Osteoblast (primary cell): ENCODE data around the gene FLT1. TPM values are rescaled to one million over a fixed set of nuclear protein-coding genes. Genes with fewer than 3 reads are reported as not detected.

Experiments
- DNase-seq: peaks from one replicate; pipeline ENCODE4 v3.0.0; 2011; ENCODE audit warnings: low spot score, mixed read lengths; ENCODE audit not compliant: insufficient read length; ENCODE audit errors: missing footprints
- H2AFZ ChIP-seq: 2 replicates; pipeline ENCODE4 v1.6.0; 2011; ENCODE audit warnings: mild to moderate bottlenecking, low read length
- H3K27ac ChIP-seq: 2 replicates; pipeline ENCODE4 v1.5.1; 2011; ENCODE audit warnings: mild to moderate bottlenecking, low read depth, low read length, moderate library complexity
- H3K27me3 ChIP-seq: 2 replicates; pipeline ENCODE4 v1.6.0; 2012; ENCODE audit warnings: mild to moderate bottlenecking, control low read depth, inconsistent platforms, low read length, moderate library complexity; ENCODE audit not compliant: insufficient read depth
- H3K36me3 ChIP-seq: 2 replicates; pipeline ENCODE4 v1.5.1; 2011; ENCODE audit warnings: mild to moderate bottlenecking, low read length, control low read depth, moderate library complexity; ENCODE audit not compliant: insufficient read depth
- H3K4me1 ChIP-seq: 2 replicates; pipeline ENCODE4 v1.5.1; 2011; ENCODE audit warnings: mild to moderate bottlenecking, low read length, control low read depth, moderate library complexity; ENCODE audit not compliant: insufficient read depth
- H3K4me2 ChIP-seq: 2 replicates; pipeline ENCODE4 v1.6.0; 2011; ENCODE audit warnings: mild to moderate bottlenecking, low read length; ENCODE audit not compliant: insufficient read depth
- H3K4me3 ChIP-seq: fragments of 200-600 bp; sonication (generic); 3 replicates; pipeline ENCODE4 v1.5.1; 2012; ENCODE audit warnings: mild to moderate bottlenecking, low read length, inconsistent platforms; ENCODE audit not compliant: insufficient read depth
- H3K79me2 ChIP-seq: 2 replicates; pipeline ENCODE4 v1.6.0; 2012; ENCODE audit warnings: mild to moderate bottlenecking, low read length, control low read depth, inconsistent platforms; ENCODE audit not compliant: insufficient read depth
- H3K9me3 ChIP-seq: 2 replicates; pipeline ENCODE4 v1.5.1; 2011; ENCODE audit warnings: low read depth, low read length, control low read depth
- H4K20me1 ChIP-seq: 2 replicates; pipeline ENCODE4 v1.6.0; 2012; ENCODE audit warnings: mild to moderate bottlenecking, low read length, control low read depth; ENCODE audit not compliant: insufficient read depth
- CTCF ChIP-seq: IDR thresholded peaks from 2 replicates; pipeline ENCODE4 v1.5.1; 2011; ENCODE audit warnings: mild to moderate bottlenecking, low read depth, low read length, moderate library complexity; ENCODE audit errors: extremely low read depth
- total RNA-seq: library from RNA; depleted of rRNA; stranded (reverse); fragments of >200 nt; gene quantifications from 2 replicates; pipeline ENCODE4 v1.2.3, GENCODE V29; 2012

The FLT1 gene
- total RNA-seq, 1 donor = not detected

- no peaks in the 10 kb centered on the region for H4K20me1 ChIP-seq
These were observed 84.8 kb downstream of the FLT1 start for GRCh38 chr13:28410096-28410495.

GRCh38 chr13:28409648-28410047 is 85.3 kb downstream of the FLT1 start:
- peaks cover 8% of the 10 kb centered on the region for H3K27me3 ChIP-seq
- no peaks in the 10 kb centered on the region for H3K36me3 ChIP-seq
- H2AFZ ChIP-seq = no peak overlapping the region
- H3K27ac ChIP-seq = no peak overlapping the region
- no peak for TF ChIP-seq CTCF
- H4K20me1 ChIP-seq = no peaks in the 10 kb centered on the region
- H3K4me2 ChIP-seq = no peak overlapping the region
- H3K4me1 ChIP-seq = no peaks in the 10 kb centered on the region
- DNase-seq = no peak
- H3K9me3 ChIP-seq = no peaks in the 10 kb centered on the region
- H3K79me2 ChIP-seq = no peaks in the 10 kb centered on the region
- no peak overlapping the region for H3K4me3 ChIP-seq

More at GRCh38 chr13:28410096-28410495, 84.8 kb downstream of the FLT1 start:
- Histone ChIP-seq H3K27ac (no peak overlapping the region), H2AFZ (no peak overlapping the region), H3K79me2 (no peaks in the 10 kb centered on the region), H3K4me1 (no peaks in the 10 kb centered on the region), H3K4me2 (no peak overlapping the region), H3K27me3 (peaks cover 5% of the 10 kb centered on the region), H3K36me3 (no peaks in the 10 kb centered on the region), H3K4me3 (no peak overlapping the region), H3K9me3 (no peaks in the 10 kb centered on the region)
- TF ChIP-seq CTCF = no peak
- no peak for DNase-seq

DNA sequence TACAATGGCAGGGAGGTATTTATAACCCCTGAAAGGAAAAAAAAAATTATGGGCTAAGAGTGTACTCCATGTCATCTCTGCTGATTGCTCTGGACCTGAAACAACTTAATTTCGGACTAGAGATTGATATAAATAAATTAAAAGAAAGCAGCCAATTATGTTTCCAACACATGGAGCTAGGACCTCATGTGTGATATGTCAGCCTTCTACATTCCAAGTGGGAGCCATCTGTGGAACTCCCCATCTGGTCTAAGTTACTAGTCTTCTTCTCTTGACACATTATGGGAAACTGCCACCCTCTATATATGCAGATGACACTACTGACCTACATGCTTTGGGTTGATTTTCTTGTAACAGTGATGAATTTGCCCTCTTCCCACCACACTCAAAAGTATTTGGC is 86.1 kb downstream of the FLT1 start:
- TF ChIP-seq CTCF = no peak
- Histone ChIP-seq H3K9me3 (no peaks in the 10 kb centered on the region), H3K4me2 (no peak overlapping the region), H3K27ac (no peak overlapping the region), H4K20me1 (no peaks in the 10 kb centered on the region), H3K27me3 (peaks cover 8% of the 10 kb centered on the region), H3K79me2 (no peaks in the 10 kb centered on the region), H3K4me1 (no peaks in the 10 kb centered on the region), H2AFZ (no peak overlapping the region), H3K36me3 (no peaks in the 10 kb centered on the region), H3K4me3 (no peak overlapping the region)
- no peak for DNase-seq

DNA sequence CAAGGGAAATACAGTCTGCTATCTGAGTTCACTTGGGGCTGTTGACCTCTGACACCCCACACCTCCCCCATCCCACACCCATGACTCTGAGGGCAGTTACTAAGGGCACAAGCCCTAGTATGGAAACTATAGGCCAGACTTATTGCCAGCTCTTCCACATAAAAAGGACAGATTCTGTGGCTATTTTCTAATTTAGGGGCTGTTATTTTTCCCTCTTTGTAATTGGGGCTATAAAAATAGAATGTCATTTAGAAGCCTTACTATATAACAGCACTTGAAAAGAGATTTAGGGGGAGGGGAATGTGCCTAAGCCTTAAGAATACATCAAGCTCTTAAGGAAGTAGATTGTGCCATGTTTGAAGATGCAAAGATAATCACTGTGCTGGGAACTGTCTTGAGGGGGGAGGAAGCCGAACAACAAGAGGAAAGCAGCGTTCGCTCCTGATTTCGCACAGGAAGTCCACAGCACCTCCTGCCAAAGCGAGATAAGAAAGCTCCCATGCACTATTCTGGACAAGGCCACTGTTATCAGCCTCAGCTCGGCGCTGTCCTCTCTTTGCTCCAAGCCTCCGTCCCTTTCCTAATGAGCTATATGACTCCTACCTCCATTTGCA is 86.6 kb downstream of the FLT1 start:
- Histone ChIP-seq H4K20me1 (no peaks in the 10 kb centered on the region), H3K4me3 (no peak overlapping the region), H3K4me1 (no peaks in the 10 kb centered on the region), H3K36me3 (no peaks in the 10 kb centered on the region), H3K27ac (no peak overlapping the region), H3K4me2 (no peak overlapping the region), H3K9me3 (no peaks in the 10 kb centered on the region), H3K27me3 (peaks cover 8% of the 10 kb centered on the region), H3K79me2 (no peaks in the 10 kb centered on the region), H2AFZ (no peak overlapping the region)
- DNase-seq = no peak
- TF ChIP-seq CTCF = no peak
